H4 (cell line): ENCODE results near the gene SLC44A5. TPM values are rescaled to one million over a fixed set of nuclear protein-coding genes. Genes with fewer than 3 reads are reported as not detected.
"Not testable (repeated sequence)": the region's sequence is repeated elsewhere in the genome, so short reads cannot be mapped to it uniquely, and the experiment has no call there.

Source experiments
- DNase-seq: peaks from one replicate; pipeline ENCODE4 v3.0.0-alpha.2; 2015; ENCODE audit warnings: low spot score
- total RNA-seq: library from RNA; depleted of rRNA; stranded (reverse); fragments of >200 nt; shearing (Covaris generic); gene quantifications from 2 replicates; pipeline ENCODE4 v1.2.3, GENCODE V29; 2014

The SLC44A5 gene
- total RNA-seq, 1 experiment from 2014 or later: 1.6 TPM

DNA sequence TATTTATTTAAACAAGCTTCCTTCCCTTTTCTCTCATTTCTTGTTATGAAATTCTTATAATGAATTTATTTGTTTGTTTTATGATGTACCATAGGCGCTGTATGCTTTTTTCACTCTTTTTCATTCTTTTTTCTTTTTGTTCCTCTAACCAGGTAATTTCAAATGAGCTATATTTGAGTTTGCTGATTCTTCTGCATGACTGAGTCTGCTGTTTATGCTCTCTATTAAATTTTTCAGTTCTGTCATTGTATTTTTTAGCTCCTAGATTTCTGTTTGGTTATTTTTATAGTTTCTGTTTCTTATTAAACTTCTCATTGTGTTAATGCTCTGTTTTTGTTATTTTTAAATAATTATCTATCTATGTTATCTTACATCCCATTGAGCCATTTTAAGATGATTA, 244.3 kb downstream of the SLC44A5 start:
- no peak for DNase-seq

DNA sequence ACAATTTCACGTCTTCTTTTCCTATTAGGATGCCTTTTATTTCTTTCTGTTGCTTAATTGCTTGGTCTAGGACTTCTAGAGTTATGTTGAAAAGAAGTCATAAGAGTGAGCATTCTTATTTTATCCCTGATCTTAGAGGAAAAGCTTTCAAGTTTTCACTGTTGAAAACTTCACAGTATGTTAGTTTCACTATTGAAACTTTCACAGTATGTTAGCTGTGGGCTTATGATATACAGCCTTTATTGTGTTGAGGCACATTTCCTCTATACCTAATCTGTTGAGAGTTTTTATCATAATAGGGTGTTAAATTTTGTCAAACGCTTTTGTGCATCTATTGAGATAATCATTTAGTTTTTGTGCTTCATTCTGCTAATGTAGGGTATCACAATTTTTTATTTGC, 249.7 kb downstream of the SLC44A5 start:
- DNase-seq: no peak

DNA sequence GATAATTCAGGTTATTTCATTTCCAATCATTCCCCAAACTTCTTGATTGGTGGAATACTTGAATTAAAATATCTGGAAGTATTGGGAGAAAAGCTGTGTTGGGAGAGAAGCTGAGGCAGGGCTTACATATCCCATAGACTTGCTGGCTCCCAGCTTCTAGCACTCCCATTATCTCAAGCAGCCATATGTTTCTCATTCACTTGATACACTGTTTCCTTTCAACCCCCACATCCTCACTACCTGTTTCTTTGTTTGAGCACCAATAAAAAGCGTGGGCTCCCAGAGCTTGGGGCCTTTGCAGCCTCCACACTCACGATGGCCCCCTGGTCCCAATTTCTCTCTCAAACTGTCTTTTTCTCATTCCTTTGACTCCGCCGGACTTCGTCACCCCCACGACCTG, 256.6 kb downstream of the SLC44A5 start:
- DNase-seq: not testable (repeated sequence)

DNA sequence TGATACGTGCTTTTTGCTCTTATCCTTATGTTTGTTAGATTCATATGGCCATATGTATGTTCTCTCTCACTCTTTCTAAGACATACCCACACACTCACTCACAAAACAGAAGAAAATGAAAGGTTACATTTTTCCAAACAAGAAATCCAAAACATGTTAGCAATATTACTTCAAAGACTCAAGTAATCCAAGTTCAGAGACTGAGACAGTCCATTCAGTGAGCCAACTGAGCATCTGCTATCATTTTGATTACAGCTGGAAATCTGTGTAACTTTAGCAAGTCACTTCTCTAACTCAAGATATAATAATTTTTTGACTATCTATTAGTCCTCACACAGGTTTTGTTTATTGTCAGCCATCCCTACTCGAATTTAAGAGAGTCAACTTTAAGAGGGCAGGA, 257.9 kb downstream of the SLC44A5 start:
- DNase-seq: no peak

DNA sequence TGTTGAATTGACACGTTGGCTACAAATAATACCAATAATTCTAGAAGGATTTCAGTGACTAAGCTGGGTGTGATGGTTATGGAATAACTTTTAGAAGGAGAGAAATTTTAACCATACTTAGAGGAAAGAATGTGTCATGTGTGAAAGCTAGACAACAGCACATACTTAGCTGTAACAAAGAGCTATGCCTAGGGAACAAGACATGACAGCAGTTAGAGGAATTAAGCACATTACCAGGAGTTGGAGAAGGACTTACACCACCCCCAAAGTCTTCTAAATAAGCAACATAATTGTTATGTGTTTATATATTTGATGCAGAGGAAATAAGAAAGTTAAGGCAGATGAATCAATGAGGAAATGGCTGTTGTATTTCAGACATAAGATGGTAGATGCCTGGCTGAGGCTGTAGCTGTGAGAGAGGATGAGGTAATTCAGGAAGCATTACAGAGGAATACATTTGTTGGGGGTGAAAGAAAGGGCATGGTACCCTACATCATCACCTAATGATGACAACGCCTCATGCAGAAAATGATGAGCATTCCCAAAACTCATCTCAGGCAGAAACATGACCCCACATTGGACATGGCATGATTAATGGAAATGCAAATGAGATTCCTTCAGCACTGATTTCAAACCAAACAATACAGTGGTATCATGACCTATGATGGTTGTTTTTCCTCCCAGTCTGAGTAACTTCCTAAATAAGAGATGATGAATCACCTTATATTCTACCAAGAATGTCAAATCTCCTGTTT, 265.2 kb downstream of the SLC44A5 start:
- DNase-seq: peak; percentile 2

DNA sequence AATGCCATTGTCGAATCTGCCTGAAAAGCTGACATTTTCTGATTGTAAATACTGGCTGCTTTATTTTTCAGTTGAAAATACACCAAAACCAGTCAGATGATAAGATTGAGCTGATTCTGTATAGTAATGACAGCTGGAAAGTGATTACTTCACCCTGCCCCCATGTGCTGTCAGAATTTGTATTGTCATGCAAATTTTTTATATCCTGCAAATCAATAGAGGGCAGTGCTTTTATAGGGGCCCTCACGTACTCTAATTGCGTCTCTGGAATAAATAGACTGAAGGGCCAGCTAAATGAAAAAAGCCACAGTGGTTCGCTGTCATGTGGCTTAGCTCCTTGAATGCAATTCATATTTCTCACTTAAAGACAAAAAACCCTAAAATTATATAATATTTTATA, 268.1 kb downstream of the SLC44A5 start:
- DNase-seq: no peak

DNA sequence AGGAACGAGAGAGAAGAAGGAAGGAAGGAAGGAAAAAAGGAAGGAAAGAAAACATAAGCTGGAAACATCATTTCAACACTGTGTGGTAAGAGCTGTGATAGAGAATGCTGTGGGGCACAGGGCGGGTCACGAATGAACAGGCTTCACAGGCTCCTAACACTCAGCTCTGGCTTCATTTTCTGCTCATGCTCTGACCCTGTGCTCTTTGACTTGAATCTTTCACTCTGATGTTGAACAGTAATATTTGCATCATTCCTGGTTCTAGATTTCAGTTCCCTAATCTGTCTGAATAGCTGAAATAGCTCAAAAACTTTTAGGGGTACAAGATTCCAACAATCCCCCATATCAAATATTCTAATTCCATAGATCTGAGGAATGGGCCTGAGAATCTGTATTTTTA, 269.4 kb downstream of the SLC44A5 start:
- DNase-seq: no peak

DNA sequence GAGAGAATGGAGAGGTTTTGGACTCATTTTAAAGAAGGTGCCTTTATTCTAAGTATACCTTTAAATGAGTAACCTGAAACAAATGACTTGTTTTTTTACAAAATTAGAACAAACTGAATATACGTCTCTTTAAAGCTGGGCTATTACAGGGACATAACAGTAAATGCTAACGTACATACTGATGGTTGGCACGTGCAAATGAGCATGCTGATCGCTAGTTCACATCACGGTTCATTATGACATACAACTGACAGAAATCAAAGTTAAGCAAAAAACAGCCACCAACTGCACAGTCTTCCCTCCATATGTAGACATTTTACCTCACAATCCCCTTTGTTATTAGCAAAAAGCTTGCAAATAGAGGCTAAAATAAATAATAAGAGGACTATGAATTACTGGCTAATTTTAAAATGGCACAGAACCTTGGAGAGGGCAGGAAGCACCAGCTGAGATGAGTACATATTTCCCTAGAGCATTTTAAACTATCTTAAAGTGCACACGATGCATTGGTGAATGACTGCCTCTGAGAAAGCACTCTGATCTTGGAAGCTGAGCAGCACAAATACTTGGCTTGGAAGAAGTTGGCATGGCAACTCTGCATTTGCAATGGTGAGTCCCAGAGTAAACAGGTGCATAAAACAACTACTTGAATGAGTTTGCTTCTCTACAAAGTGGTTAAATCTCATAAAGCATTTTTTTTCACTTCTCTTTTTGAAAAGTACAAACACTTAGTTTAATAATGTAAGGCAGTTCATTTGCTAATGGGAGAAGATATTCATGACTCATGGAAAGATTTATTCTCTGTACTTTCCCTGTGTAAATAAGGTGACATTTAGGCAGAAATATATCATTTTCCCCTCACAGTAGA, 272.1 kb downstream of the SLC44A5 start:
- DNase-seq: no peak

DNA sequence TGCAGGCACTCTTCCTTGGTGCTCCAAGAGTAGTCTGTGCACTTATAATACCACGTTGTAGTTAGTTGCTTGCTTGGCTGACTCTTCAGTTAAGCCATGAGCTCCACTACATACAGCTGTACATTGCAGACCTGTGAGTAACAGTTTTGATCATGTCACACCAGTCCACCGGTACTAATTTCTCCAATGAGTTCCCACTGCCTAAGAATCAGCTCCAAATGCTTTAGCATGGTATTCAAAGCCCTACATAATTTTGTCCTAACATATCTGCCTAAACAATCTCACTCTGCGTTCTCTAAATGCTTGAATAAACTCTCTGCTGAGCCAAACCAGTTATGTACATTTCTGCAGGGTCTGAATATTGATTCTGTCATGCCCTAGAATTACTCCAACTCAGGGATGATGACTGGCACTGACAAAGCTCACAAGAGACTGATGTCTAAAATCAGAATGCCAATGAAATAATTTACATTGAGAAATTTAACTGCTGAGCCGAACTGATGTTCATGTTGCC, 276.0 kb downstream of the SLC44A5 start:
- no peak for DNase-seq

DNA sequence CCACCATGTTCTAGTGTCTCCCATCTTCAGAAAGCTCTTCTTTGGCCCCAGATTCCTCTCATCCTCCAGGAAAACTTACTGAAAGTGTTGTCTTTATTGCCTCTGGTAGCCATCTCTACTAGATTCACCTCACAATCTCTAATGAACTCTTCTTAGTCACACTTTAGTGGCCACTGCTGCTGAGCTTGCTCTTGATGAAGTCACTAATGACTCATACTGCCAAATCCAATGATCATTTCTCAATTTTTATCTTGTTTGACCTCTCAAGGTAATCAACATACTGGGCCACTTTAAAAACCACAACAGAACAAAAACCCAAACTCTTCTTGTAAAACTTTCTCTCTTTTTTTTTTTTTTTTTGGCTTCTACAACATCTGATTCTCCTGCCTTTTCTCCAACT, 280.3 kb downstream of the SLC44A5 start:
- DNase-seq: peak; percentile 2

DNA sequence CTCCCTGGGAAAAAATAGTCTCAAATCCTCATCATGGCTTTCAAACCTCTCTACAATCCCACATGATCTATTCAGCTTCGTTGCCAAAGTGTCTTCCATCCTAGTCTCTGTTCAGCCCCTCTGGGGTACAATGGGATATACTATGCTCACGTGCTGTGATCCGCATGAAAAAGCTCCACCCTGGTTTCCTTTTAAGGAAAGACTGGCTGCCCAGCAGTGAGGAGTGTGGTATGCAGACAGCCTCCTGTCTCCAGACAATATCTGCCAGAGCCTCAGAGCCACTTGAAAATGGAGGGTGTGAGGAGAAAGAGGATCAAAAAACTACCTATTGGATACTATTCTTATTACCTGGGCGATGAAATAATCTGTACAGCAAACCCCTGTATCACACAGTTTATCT, 282.2 kb downstream of the SLC44A5 start:
- DNase-seq: no peak

DNA sequence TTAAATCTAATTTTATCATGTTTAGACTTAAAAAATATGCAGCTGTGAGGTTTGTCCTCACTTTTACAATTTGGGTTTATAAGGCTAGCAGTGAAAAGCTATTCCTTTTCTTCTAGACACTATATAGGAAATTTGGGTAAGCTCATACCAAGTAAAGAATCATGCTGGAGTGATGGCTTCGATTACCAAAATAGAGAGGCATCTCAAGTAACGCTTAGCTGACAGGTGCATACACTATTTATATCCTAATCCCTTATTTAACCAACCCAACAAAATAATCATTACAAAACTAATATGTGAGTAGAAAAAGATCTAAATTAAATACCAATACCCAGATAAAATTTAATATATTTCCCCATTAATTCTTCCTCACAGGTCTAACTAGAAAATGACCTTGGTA, 283.5 kb downstream of the SLC44A5 start:
- no peak for DNase-seq

DNA sequence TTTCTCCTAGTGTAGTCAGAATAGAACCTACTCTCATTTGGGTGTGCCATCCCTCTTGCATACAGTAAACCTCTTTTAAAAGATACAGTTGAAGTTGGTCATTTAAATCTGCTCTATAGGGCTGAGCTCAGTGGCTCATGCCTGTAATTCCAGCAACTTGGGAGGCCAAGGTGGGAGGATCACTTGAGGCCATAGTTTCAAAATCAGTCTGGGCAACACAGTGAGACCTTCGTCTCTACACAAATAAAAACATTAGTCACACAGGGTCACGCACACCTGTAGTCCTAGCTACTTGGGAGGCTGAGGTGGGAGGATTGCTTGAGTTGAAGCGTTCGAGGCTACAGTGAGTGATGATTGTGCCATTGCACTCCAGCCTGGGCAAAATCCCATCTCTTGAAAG, 292.9 kb downstream of the SLC44A5 start:
- DNase-seq: no peak

DNA sequence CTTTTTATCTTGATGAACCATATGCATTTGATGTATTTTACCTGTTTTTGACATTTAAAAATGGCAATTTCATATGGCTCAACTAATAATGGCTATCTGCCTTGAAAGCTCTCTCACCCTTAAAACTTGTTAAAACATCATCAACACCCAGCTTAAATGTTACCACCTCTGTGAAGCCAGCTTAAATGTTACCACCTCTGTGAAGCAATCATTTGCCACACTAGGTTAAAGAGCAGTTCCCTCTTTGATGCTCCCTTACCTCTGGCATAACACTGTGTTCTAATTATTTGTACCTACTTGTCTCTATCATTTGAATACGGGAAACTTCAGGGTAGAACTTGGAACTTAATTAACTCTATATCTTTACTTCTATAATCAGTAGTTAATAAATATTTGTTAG, 294.7 kb downstream of the SLC44A5 start:
- DNase-seq: no peak

DNA sequence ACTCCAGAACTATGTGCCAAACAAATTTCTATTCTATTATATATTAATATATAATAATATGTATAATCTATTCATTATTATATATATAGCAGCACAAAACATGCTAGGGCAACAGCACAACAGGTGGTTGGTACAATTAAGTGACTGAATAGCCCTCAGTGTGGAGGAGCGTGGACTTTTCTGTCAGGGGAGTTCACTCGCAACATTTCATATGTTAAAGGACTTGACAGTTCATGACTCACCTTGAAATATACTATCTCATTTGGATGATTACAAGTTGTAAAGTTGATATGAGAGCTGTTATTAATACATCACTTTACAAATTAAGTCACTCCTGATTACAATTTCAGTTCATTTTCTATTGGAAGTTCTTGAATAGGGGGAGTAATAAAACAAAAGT, 298.3 kb downstream of the SLC44A5 start:
- DNase-seq: no peak

DNA sequence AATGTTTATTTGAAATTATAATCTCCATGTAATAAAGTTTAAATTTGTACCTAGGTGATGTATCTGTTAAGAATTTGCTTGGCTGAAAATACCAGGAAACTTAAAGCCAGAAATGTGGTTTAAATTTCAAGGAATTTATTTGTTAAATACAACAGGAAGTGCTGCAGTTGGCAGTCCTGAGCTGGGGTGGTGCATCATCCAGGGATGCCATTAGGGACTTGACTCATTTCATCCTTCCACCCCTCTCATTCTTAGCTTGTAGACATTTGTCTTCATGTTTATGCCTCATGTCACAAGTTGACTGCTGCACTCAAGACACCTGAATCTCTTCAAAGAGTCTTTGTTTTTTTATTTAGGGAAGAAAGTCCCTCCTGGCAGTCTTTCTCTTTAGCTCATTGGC, 300.8 kb downstream of the SLC44A5 start:
- DNase-seq: peak; percentile 6

DNA sequence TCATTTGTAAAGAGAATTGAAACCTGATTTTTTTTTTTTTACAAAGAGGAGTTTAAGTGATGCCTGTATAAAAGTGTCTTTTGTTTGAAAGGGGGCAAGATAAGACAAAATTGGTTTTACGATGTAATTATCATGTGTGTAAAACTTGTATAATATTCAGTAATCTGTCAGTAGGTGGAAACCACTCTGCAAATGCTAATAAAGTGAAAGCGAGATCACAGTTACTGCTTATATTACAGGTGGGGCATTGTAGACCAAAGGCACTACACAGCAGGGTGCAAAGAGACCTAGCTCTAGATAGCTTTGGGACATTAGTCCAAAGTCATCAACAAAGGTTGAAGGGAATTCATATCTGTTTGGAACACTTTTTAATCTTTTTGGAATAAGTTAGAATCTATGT, 302.5 kb downstream of the SLC44A5 start:
- DNase-seq: no peak

DNA sequence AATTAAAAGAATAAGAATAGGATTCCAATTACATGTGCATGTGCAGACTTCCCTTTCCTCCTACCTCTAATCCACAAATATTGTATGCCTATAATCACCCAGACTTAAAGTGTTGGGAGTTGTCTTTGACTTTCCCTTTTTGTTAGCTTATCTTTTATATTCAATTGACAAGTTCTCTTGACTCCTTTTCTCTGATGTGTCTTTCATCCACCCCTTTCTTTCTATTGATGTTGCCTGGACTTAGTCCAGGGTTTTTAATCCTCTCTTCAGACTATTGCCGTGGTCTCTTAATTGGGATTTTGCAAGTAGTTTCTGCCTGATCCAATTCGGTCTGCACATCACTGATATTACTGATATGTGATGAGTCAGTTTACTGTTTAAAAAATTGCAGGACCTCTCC, 305.9 kb downstream of the SLC44A5 start:
- no peak for DNase-seq

DNA sequence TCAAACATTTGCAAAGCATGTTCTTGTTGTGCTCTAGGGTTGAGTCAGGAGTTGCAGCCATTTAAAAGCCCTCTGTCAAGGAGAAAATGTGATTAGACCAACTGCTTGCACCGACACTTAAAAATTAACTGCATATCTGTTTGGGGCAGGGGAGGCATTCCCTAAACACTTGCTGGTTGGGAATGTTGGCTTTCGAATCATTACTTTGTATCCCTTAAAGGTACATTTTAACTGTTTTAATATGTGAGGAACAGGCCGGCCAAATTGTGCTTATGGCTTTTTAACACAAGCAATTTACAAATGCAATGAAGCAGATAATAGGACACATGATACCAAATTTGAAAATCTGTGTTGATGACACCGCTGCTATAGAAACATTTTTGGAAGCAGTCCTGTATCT, 317.6 kb downstream of the SLC44A5 start:
- DNase-seq: no peak

DNA sequence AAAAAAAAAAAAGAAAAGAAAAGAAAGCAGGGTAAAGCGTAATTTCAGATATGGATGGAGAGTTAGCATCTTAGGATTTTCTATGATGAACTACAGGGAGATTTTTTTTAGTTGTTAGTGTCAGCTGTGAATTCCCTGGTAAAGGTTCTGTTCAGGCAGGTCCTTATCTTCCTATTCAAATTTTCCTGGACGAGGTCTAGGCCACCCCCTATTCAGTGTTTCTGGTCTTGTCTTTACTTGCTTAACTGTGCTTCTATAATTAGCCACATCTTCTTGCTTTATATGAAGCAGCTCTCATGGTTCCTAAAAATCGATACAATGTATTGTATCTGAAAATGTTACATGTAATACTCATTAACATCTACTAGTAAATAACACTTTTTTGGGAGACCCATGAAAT, 318.9 kb downstream of the SLC44A5 start:
- DNase-seq: no peak

DNA sequence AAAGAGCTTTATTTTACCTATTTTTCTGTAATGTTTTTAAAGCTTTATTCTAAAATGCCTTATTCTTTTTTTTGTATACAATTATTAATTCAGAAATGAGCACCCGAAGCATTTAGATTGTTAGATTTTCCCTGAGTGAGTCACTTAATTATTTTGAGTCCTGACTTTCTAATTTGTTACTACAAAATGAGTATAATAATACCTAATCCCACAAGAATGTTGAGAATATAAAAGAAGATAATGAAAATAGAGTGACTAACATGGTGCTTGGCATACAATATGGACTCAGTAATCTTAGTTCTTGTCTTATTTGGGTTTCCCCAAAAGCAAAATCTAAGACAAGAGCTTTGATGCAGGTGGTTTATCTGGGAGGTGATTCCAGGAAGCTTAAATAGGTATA, 334.5 kb downstream of the SLC44A5 start:
- DNase-seq: no peak

DNA sequence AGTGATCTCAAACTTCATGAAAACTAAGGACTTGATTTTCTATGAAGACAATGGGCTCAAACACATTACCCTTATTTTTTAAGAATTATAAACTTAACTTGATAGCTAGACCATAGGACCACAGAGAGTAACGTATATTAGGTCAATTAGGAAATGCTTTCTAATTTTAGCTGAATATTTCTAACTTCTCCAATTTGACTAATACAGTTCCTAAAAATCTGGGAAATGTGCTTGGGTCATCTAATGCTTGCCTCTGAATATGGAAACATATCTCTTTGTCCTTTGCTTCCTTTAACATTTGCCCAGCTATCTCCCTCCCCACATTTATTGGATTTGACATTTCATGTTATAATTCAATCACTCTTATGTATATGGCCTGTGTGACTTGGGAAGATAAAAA, 335.3 kb downstream of the SLC44A5 start:
- no peak for DNase-seq

DNA sequence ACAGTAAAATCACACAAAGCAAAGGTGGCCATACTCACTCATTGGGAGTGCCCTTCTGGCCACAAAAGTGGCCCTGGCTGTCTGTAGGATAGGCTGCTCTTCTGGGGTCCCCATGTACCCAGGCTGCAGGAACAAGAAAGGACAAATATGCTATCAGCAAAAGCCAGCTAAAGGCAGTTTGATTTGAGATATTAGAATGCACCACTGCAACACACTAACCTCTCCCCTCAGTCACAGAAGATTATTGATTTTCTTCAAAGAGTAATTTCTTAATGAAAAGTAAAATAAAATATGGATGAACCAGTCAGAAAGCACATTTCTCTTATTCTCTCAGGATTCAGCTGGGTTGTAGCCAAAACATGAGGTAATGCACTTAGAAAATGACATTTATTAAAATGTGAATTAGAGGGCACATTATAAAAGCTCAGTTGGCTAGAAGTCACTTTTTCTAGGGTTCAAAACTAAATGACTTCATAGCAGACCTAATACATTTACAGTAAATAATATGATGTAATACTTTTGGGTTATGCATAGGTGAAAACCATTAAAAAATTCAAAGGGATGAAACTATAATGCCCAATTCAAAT, 335.9 kb downstream of the SLC44A5 start:
- DNase-seq: no peak
